Measurements from ENCODE around the gene HSD17B11.
"Not testable (repeated sequence)": the region's sequence is repeated elsewhere in the genome, so short reads cannot be mapped to it uniquely, and the experiment has no call there.

HSD17B11 gene

DNA sequence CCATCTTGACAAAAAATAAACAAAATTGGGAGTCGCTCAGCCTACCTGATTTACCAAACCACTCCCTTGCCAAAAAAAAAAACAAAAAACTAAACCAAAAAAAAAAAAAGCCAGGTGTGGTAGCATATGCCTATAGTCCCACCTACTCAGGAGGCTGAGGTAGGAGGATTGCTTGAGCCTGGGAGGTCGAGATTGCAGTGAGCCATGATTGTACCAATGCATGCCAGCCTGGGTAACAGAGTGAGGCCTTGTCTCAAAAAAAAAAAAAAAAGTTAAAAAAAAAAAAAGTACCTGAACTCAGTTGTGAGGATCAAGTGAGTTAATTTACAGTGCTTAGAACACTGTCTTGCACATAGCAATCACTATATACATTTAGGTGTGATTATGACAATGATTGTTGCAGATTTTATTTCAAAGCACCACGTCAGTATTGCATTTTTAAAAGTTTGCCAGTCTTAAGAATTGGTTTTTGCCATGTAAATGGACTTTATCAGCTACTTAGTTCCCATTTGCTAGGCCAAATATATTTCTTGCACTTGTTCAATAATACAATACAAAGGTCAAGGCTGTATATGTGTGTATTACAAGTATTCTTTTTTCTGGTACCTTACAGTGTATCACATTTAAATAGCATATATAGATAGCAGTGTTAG, 36.0 kb upstream of the HSD17B11 start:
- Histone ChIP-seq H3K27ac (no peak overlapping the region), H3K4me3 (ENCODE audit: low read depth in 1 of 2, low read length in 1 of 2) (no peak overlapping the region), H3K4me1 (ENCODE audit: control insufficient read depth in 1 of 2, insufficient read depth in 1 of 2, low read depth in 1 of 2, low read length in 1 of 2) (peaks cover 7 to 16% of the 10 kb centered on the region in 2 experiments), H3K27me3 (no peaks in the 10 kb centered on the region), H3K36me3 (no peaks in the 10 kb centered on the region), H3K9me3 (no peaks in the 10 kb centered on the region)
- no peak for TF ChIP-seq CTCF (IDR thresholded peaks at IDR 0.05)

- no peak overlapping the region for H3K4me3 ChIP-seq (ENCODE audit: low read depth in 1 of 2, low read length in 1 of 2)
- no peaks in the 10 kb centered on the region for H3K27me3 ChIP-seq
- no peak overlapping the region for H3K27ac ChIP-seq
- TF ChIP-seq CTCF (IDR thresholded peaks at IDR 0.05): no peak
- no peaks in the 10 kb centered on the region for H3K36me3 ChIP-seq
- H3K4me1 ChIP-seq (ENCODE audit: control insufficient read depth in 1 of 2, insufficient read depth in 1 of 2, low read depth in 1 of 2, low read length in 1 of 2): peaks cover 10 to 18% of the 10 kb centered on the region in 2 experiments
- no peaks in the 10 kb centered on the region for H3K9me3 ChIP-seq
Measured at GRCh38 chr4:87425711-87426110, 34.7 kb upstream of the HSD17B11 start.

GRCh38 chr4:87424099-87424543, 33.1 kb upstream of the HSD17B11 start:
- not testable (repeated sequence) for H3K27ac ChIP-seq; H3K36me3 ChIP-seq; H3K4me3 ChIP-seq (ENCODE audit: low read depth in 1 of 2, low read length in 1 of 2); H3K9me3 ChIP-seq; H3K27me3 ChIP-seq
- peaks cover 10 to 18% of the 10 kb centered on the region in 2 experiments for H3K4me1 ChIP-seq (ENCODE audit: control insufficient read depth in 1 of 2, insufficient read depth in 1 of 2, low read depth in 1 of 2, low read length in 1 of 2)

DNA sequence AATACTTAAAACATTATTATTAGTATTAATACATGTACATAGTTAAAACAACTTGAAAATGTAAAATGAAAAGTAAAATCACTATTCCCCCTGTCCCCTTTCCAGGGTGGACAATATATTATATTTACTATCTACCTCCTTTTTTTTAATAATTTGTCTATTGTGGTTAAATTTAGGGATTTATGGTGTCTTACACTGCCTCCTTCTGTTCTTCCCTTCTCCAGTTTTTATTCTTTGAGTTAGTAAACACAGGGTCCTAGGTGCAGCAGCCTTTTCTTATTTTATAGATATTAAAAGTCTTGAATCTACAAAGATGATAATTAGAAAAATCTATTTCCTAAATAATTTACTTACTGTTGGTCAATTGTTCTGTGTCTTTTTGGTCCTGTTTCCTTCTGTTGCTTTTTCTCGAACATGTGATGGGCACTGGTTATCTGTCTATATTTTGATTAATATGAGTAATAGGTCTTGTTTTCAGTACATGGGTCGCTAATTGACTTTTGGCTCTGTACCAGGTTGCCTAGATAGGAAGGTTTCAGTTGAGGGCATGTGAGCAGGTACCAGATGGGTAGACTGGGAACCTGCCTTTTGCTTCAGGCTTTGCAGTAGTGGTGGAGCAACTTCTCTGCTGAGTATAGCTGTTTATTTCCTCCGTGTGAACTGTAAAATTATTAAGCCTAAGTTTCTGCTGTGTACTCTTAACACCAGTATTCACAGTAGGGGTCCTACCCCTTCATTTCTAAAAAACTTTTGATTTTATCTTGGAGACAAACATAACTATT, 32.5 kb upstream of the HSD17B11 start:
- Histone ChIP-seq H3K9me3 (no peaks in the 10 kb centered on the region), H3K4me1 (ENCODE audit: control insufficient read depth in 1 of 2, insufficient read depth in 1 of 2, low read depth in 1 of 2, low read length in 1 of 2) (peaks cover 10 to 18% of the 10 kb centered on the region in 2 experiments), H3K27ac (no peak overlapping the region), H3K27me3 (no peaks in the 10 kb centered on the region), H3K4me3 (ENCODE audit: low read depth in 1 of 2, low read length in 1 of 2) (peak overlapping the region; percentile 72 to 96), H3K36me3 (no peaks in the 10 kb centered on the region)
- no peak for TF ChIP-seq CTCF (IDR thresholded peaks at IDR 0.05)

GRCh38 chr4:87422104-87423052, 31.4 kb upstream of the HSD17B11 start, which contains the start of gene NUDT9:
Gene NUDT9, plus strand, starts transcription at chr4:87422573. Its CDS starts 333 bp downstream, at chr4:87422906.
- peak within 1 kb of the TSS; percentile 75 for H3K27ac ChIP-seq
- H3K4me3 ChIP-seq (ENCODE audit: low read depth in 1 of 2, low read length in 1 of 2): peak within 1 kb of the TSS; percentile 72 to 96
- H3K9me3 ChIP-seq: no peaks in the 10 kb centered on the region
- H3K4me1 ChIP-seq (ENCODE audit: control insufficient read depth in 1 of 2, insufficient read depth in 1 of 2, low read depth in 1 of 2, low read length in 1 of 2): peaks cover 10 to 18% of the 10 kb centered on the region in 2 experiments
- H3K27me3 ChIP-seq: no peaks in the 10 kb centered on the region
- no peak for TF ChIP-seq CTCF (IDR thresholded peaks at IDR 0.05)
- no peaks in the 10 kb centered on the region for H3K36me3 ChIP-seq
